ENCODE data around the gene GABARAPL1. TPM values are rescaled to one million over a fixed set of nuclear protein-coding genes. Genes with fewer than 3 reads are reported as not detected.

GABARAPL1 gene
- total and polyA plus RNA-seq, 2 donors (not counting 1 experiment from before 2014, with no cell fraction given) = 186 to 363 TPM

GRCh38 chr12:10189653-10190052, 23.0 kb upstream of the GABARAPL1 start:
- DNase-seq (ENCODE audit: low read depth in 2 of 2) = peak; percentile 39 to 47
- H3K4me2 ChIP-seq (ENCODE audit: extremely low read depth, insufficient read depth, low read length) = no peak overlapping the region
- TF ChIP-seq EZH2 (IDR thresholded peaks at IDR 0.05; ENCODE audit: low read length, missing control alignments) = no peak
- TF ChIP-seq, protein P1, sequence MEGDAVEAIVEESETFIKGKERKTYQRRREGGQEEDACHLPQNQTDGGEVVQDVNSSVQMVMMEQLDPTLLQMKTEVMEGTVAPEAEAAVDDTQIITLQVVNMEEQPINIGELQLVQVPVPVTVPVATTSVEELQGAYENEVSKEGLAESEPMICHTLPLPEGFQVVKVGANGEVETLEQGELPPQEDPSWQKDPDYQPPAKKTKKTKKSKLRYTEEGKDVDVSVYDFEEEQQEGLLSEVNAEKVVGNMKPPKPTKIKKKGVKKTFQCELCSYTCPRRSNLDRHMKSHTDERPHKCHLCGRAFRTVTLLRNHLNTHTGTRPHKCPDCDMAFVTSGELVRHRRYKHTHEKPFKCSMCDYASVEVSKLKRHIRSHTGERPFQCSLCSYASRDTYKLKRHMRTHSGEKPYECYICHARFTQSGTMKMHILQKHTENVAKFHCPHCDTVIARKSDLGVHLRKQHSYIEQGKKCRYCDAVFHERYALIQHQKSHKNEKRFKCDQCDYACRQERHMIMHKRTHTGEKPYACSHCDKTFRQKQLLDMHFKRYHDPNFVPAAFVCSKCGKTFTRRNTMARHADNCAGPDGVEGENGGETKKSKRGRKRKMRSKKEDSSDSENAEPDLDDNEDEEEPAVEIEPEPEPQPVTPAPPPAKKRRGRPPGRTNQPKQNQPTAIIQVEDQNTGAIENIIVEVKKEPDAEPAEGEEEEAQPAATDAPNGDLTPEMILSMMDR (conservative IDR thresholded peaks at IDR 0.05 in 1 of 2, IDR thresholded peaks at IDR 0.05 in 1 of 2; ENCODE audit: low read depth in 1 of 2, low read length in 2 of 2) = no peak
- H3K27me3 ChIP-seq (ENCODE audit: control insufficient read depth, insufficient read depth, low read length) = no peaks in the 10 kb centered on the region
- no peaks in the 10 kb centered on the region for H4K20me1 ChIP-seq (ENCODE audit: control insufficient read depth, extremely low read depth, insufficient read depth, low read length)
- no peaks in the 10 kb centered on the region for H3K79me2 ChIP-seq (ENCODE audit: control insufficient read depth, insufficient read depth, low read length)
- H3K4me3 ChIP-seq (replicated peaks in 1 of 4; ENCODE audit: control extremely low read depth in 1 of 4, insufficient read depth in 1 of 4, low read depth in 3 of 4, low read length in 4 of 4) = no peak overlapping the region
- H3K36me3 ChIP-seq (ENCODE audit: control insufficient read depth, insufficient read depth, low read length) = no peaks in the 10 kb centered on the region
- no peaks in the 10 kb centered on the region for H3K9me3 ChIP-seq (ENCODE audit: control insufficient read depth, insufficient read depth, low read depth, low read length)
- peaks cover 28% of the 10 kb centered on the region for H3K4me1 ChIP-seq (ENCODE audit: control insufficient read depth, extremely low read depth, insufficient read depth, low read length)
- H3K9ac ChIP-seq (ENCODE audit: insufficient read depth, low read length) = no peak overlapping the region
- H2AFZ ChIP-seq (ENCODE audit: low read length) = peak overlapping the region; percentile 48
- peak overlapping the region; percentile 9 for H3K27ac ChIP-seq (ENCODE audit: insufficient read depth, low read length)

GRCh38 chr12:10190558-10191388, 21.9 kb upstream of the GABARAPL1 start:
- peak overlapping the region; percentile 78 for H3K27ac ChIP-seq (ENCODE audit: insufficient read depth, low read length)
- no peaks in the 10 kb centered on the region for H3K79me2 ChIP-seq (ENCODE audit: control insufficient read depth, insufficient read depth, low read length)
- no peak overlapping the region for H3K9ac ChIP-seq (ENCODE audit: insufficient read depth, low read length)
- H3K4me1 ChIP-seq (ENCODE audit: control insufficient read depth, extremely low read depth, insufficient read depth, low read length) = peaks cover 21% of the 10 kb centered on the region
- no peak overlapping the region for H3K4me3 ChIP-seq (replicated peaks in 1 of 4; ENCODE audit: control extremely low read depth in 1 of 4, insufficient read depth in 1 of 4, low read depth in 3 of 4, low read length in 4 of 4)
- no peak for TF ChIP-seq EZH2 (IDR thresholded peaks at IDR 0.05; ENCODE audit: low read length, missing control alignments)
- TF ChIP-seq, protein P1 (conservative IDR thresholded peaks at IDR 0.05 in 1 of 2, IDR thresholded peaks at IDR 0.05 in 1 of 2; ENCODE audit: low read depth in 1 of 2, low read length in 2 of 2) = peak; percentile 88 to 96
- no peak overlapping the region for H2AFZ ChIP-seq (ENCODE audit: low read length)
- H3K27me3 ChIP-seq (ENCODE audit: control insufficient read depth, insufficient read depth, low read length) = no peaks in the 10 kb centered on the region
- H3K4me2 ChIP-seq (ENCODE audit: extremely low read depth, insufficient read depth, low read length) = no peak overlapping the region
- DNase-seq (ENCODE audit: low read depth in 2 of 2) = peak; percentile 57 to 84
- H4K20me1 ChIP-seq (ENCODE audit: control insufficient read depth, extremely low read depth, insufficient read depth, low read length) = no peaks in the 10 kb centered on the region
- no peaks in the 10 kb centered on the region for H3K36me3 ChIP-seq (ENCODE audit: control insufficient read depth, insufficient read depth, low read length)
- no peaks in the 10 kb centered on the region for H3K9me3 ChIP-seq (ENCODE audit: control insufficient read depth, insufficient read depth, low read depth, low read length)

DNA sequence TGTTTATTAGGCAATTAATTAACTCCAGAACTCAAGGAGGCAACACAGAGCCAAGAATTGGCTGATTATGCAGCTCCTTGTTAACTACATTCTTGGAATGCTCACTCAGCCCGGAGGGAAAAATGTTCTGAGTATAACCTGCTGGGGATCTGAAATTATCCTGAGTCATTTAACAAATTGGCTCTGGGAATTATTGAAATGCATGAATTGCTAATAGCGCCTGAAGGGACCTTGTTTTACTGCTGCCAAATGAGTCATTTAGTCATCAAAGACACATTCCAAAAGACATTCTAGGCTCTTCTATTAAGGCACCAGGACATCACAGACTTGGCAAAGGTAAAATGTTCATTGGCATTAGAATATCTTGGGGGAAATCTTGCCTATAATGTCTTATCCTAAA, 20.8 kb upstream of the GABARAPL1 start:
- peak; percentile 68 to 90 for DNase-seq (ENCODE audit: low read depth in 2 of 2)
- Histone ChIP-seq H3K79me2 (ENCODE audit: control insufficient read depth, insufficient read depth, low read length) (no peaks in the 10 kb centered on the region), H3K36me3 (ENCODE audit: control insufficient read depth, insufficient read depth, low read length) (no peaks in the 10 kb centered on the region), H3K27ac (ENCODE audit: insufficient read depth, low read length) (peak overlapping the region; percentile 78), H3K27me3 (ENCODE audit: control insufficient read depth, insufficient read depth, low read length) (no peaks in the 10 kb centered on the region), H3K4me3 (replicated peaks in 1 of 4; ENCODE audit: control extremely low read depth in 1 of 4, insufficient read depth in 1 of 4, low read depth in 3 of 4, low read length in 4 of 4) (no peak overlapping the region), H3K9ac (ENCODE audit: insufficient read depth, low read length) (no peak overlapping the region), H3K9me3 (ENCODE audit: control insufficient read depth, insufficient read depth, low read depth, low read length) (no peaks in the 10 kb centered on the region), H3K4me2 (ENCODE audit: extremely low read depth, insufficient read depth, low read length) (no peak overlapping the region), H2AFZ (ENCODE audit: low read length) (no peak overlapping the region), H3K4me1 (ENCODE audit: control insufficient read depth, extremely low read depth, insufficient read depth, low read length) (peaks cover 21% of the 10 kb centered on the region), H4K20me1 (ENCODE audit: control insufficient read depth, extremely low read depth, insufficient read depth, low read length) (no peaks in the 10 kb centered on the region)
- no peak for TF ChIP-seq EZH2 (IDR thresholded peaks at IDR 0.05; ENCODE audit: low read length, missing control alignments)
- TF ChIP-seq, protein P1 (conservative IDR thresholded peaks at IDR 0.05 in 1 of 2, IDR thresholded peaks at IDR 0.05 in 1 of 2; ENCODE audit: low read depth in 1 of 2, low read length in 2 of 2) = no peak

Measured in fibroblast of lung (primary cell).